Loucy (cell line): ENCODE results near the gene LTBP2.

Experiments
- H2AFZ ChIP-seq: fragments of 200-600 bp; sonication (generic); 2 replicates; pipeline ENCODE4 v1.6.0; 2016; ENCODE audit warnings: antibody characterized with exemption, mild to moderate bottlenecking, low read length, moderate library complexity
- H3F3A ChIP-seq: fragments of 200-600 bp; 2 replicates; pipeline ENCODE4 v1.6.0; 2016; ENCODE audit warnings: antibody characterized with exemption, low read depth, mild to moderate bottlenecking
- H3K27me3 ChIP-seq: fragments of 200-600 bp; sonication (generic); 2 replicates; pipeline ENCODE4 v1.6.1; 2014; ENCODE audit warnings: low read length, mild to moderate bottlenecking; ENCODE audit not compliant: insufficient read depth, poor library complexity, severe bottlenecking
- H3K36me3 ChIP-seq: fragments of 200-600 bp; sonication (generic); 2 replicates; pipeline ENCODE4 v1.6.1; 2016; ENCODE audit warnings: low read length; ENCODE audit not compliant: insufficient read depth
- H3K4me1 ChIP-seq: fragments of 200-600 bp; sonication (generic); 2 replicates; pipeline ENCODE4 v1.5.1; 2014; ENCODE audit warnings: low read length, mild to moderate bottlenecking; ENCODE audit not compliant: insufficient read depth, poor library complexity, severe bottlenecking
- H3K4me2 ChIP-seq: fragments of 200-600 bp; sonication (generic); 2 replicates; pipeline ENCODE4 v1.6.0; 2014; ENCODE audit warnings: antibody characterized with exemption, low read length, low read depth, mild to moderate bottlenecking; ENCODE audit not compliant: poor library complexity, severe bottlenecking
- H3K4me3 ChIP-seq: fragments of 200-600 bp; sonication (generic); 2 replicates; pipeline ENCODE4 v1.5.1; 2014; ENCODE audit warnings: low read length, mild to moderate bottlenecking, mixed read lengths; ENCODE audit not compliant: poor library complexity, severe bottlenecking
- H3K79me2 ChIP-seq: fragments of 200-600 bp; sonication (generic); 2 replicates; pipeline ENCODE4 v1.6.1; 2014; ENCODE audit warnings: low read length; ENCODE audit not compliant: insufficient read depth
- H3K9ac ChIP-seq: fragments of 200-600 bp; sonication (generic); 2 replicates; pipeline ENCODE4 v1.6.0; 2014; ENCODE audit warnings: mild to moderate bottlenecking, low read depth, low read length, moderate library complexity; ENCODE audit not compliant: poor library complexity, severe bottlenecking
- H3K9me2 ChIP-seq: fragments of 200-600 bp; sonication (generic); replicated peaks from 2 replicates; pipeline ENCODE4 v1.6.1; 2016; ENCODE audit warnings: low read depth, low read length, mixed read lengths
- H3K9me3 ChIP-seq: fragments of 200-600 bp; sonication (generic); 2 replicates; pipeline ENCODE4 v1.6.1; 2014; ENCODE audit warnings: mild to moderate bottlenecking, antibody characterized with exemption, low read length, low read depth; ENCODE audit not compliant: insufficient read depth
- H4K20me1 ChIP-seq: fragments of 200-600 bp; sonication (generic); 2 replicates; pipeline ENCODE4 v1.6.0; 2014; ENCODE audit warnings: antibody characterized with exemption, low read length, mild to moderate bottlenecking; ENCODE audit not compliant: insufficient read depth, poor library complexity, severe bottlenecking
- CTCF ChIP-seq: fragments of 200-600 bp; sonication (generic); conservative IDR thresholded peaks from 2 replicates; pipeline ENCODE4 v1.5.1; 2014; ENCODE audit warnings: mild to moderate bottlenecking, antibody characterized with exemption, low read length
- EZH2phosphoT487 ChIP-seq: fragments of 200-600 bp; IDR thresholded peaks from 2 replicates; pipeline ENCODE4 v1.6.1; 2018; ENCODE audit warnings: antibody characterized with exemption, mild to moderate bottlenecking, moderate library complexity, borderline replicate concordance

LTBP2 gene

GRCh38 chr14:74627076-74627475 lies 15.0 kb upstream of the LTBP2 start:
- Histone ChIP-seq H3F3A (no peaks in the 10 kb centered on the region), H3K36me3 (no peaks in the 10 kb centered on the region), H3K9me3 (no peaks in the 10 kb centered on the region), H4K20me1 (no peaks in the 10 kb centered on the region), H3K4me2 (no peak overlapping the region), H3K9ac (no peak overlapping the region), H3K4me1 (no peaks in the 10 kb centered on the region), H3K79me2 (no peaks in the 10 kb centered on the region), H3K9me2 (no peaks in the 10 kb centered on the region), H3K4me3 (no peak overlapping the region), H2AFZ (no peak overlapping the region), H3K27me3 (no peaks in the 10 kb centered on the region)
- TF ChIP-seq CTCF (no peak), EZH2phosphoT487 (no peak)

DNA sequence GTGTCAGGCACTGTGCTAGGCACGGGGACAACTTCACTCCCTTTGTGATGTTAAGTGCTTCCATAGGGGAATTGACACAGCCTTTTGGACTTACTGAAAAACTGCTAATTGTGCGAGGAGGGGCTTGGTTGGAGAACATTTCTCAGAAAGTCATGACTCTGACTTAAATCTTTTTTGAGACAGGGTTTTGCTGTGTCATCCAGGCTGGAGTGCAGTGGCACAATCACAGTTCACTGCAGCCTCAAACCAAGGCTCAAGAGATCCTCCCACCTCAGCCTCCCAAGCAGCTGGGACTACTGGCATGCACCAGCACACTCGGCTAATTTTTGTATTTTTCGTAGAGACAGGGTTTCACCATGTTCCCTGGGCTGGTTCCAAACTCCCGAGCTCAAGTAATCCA lies 10.2 kb upstream of the LTBP2 start:
- no peaks in the 10 kb centered on the region for H4K20me1 ChIP-seq

GRCh38 chr14:74621556-74621955 lies 9.5 kb upstream of the LTBP2 start:
- H3F3A ChIP-seq = no peaks in the 10 kb centered on the region
- peaks cover 40% of the 10 kb centered on the region for H3K4me1 ChIP-seq
- no peak for TF ChIP-seq CTCF
- TF ChIP-seq EZH2phosphoT487 = no peak

More for the DNA sequence above, 10.2 kb upstream of the LTBP2 start:
- no peak for TF ChIP-seq CTCF
- no peak for TF ChIP-seq EZH2phosphoT487
- peaks cover 40% of the 10 kb centered on the region for H3K4me1 ChIP-seq
- no peaks in the 10 kb centered on the region for H3F3A ChIP-seq
- no peaks in the 10 kb centered on the region for H3K9me2 ChIP-seq
- H3K27me3 ChIP-seq = no peaks in the 10 kb centered on the region
- no peak overlapping the region for H2AFZ ChIP-seq
- no peaks in the 10 kb centered on the region for H3K79me2 ChIP-seq
- H3K36me3 ChIP-seq = no peaks in the 10 kb centered on the region
- H3K9ac ChIP-seq = no peak overlapping the region
- H3K9me3 ChIP-seq = no peaks in the 10 kb centered on the region
- no peak overlapping the region for H3K4me3 ChIP-seq
- H3K4me2 ChIP-seq = no peak overlapping the region

More at GRCh38 chr14:74621556-74621955, 9.5 kb upstream of the LTBP2 start:
- Histone ChIP-seq H2AFZ (no peak overlapping the region), H3K36me3 (no peaks in the 10 kb centered on the region), H3K9me2 (no peaks in the 10 kb centered on the region), H3K9me3 (no peaks in the 10 kb centered on the region), H4K20me1 (no peaks in the 10 kb centered on the region), H3K9ac (no peak overlapping the region), H3K4me3 (no peak overlapping the region), H3K79me2 (no peaks in the 10 kb centered on the region), H3K27me3 (no peaks in the 10 kb centered on the region), H3K4me2 (no peak overlapping the region)
